Measurements from ENCODE around the gene DNAH14. TPM values are rescaled to one million over a fixed set of nuclear protein-coding genes. Genes with fewer than 3 reads are reported as not detected.

The DNAH14 gene
- polyA plus RNA-seq, 1 donor from 2014 or later: 24.9 TPM

DNA sequence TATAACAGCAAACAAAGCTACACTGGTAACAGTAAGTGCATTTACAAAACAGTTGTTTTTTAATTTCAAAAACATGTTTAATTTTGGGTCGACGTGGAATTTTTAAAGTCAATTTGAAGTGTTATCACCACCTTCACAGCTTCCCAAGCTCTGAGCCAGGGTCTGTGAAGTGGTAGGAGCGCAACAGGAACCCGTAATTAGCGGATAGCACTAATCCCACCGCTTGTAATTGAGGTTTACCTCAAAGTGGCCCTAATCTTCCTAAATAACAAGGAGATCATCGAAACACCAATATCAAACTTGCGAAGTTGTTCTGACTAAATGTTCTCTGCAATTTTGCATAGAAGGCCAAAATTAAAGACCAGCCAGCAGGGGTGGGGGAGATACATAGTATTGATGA is 479.6 kb downstream of the DNAH14 start:
- H3K9me3 ChIP-seq (ENCODE audit: low read length): no peaks in the 10 kb centered on the region
- TF ChIP-seq EP300 (conservative IDR thresholded peaks at IDR 0.05; ENCODE audit: poor library complexity, severe bottlenecking) (no peak), POLR2AphosphoS5 (IDR thresholded peaks at IDR 0.05) (no peak), RAD21 (conservative IDR thresholded peaks at IDR 0.05) (no peak), SMC3 (conservative IDR thresholded peaks at IDR 0.05; ENCODE audit: poor library complexity) (no peak), MXI1 (conservative IDR thresholded peaks at IDR 0.05; ENCODE audit: poor library complexity, severe bottlenecking) (no peak), EZH2 (IDR thresholded peaks at IDR 0.05; ENCODE audit: borderline replicate concordance, insufficient read depth, low read length, poor library complexity, severe bottlenecking) (no peak), TAF1 (IDR thresholded peaks at IDR 0.05; ENCODE audit: low read depth) (no peak)
- TF ChIP-seq, protein P1, sequence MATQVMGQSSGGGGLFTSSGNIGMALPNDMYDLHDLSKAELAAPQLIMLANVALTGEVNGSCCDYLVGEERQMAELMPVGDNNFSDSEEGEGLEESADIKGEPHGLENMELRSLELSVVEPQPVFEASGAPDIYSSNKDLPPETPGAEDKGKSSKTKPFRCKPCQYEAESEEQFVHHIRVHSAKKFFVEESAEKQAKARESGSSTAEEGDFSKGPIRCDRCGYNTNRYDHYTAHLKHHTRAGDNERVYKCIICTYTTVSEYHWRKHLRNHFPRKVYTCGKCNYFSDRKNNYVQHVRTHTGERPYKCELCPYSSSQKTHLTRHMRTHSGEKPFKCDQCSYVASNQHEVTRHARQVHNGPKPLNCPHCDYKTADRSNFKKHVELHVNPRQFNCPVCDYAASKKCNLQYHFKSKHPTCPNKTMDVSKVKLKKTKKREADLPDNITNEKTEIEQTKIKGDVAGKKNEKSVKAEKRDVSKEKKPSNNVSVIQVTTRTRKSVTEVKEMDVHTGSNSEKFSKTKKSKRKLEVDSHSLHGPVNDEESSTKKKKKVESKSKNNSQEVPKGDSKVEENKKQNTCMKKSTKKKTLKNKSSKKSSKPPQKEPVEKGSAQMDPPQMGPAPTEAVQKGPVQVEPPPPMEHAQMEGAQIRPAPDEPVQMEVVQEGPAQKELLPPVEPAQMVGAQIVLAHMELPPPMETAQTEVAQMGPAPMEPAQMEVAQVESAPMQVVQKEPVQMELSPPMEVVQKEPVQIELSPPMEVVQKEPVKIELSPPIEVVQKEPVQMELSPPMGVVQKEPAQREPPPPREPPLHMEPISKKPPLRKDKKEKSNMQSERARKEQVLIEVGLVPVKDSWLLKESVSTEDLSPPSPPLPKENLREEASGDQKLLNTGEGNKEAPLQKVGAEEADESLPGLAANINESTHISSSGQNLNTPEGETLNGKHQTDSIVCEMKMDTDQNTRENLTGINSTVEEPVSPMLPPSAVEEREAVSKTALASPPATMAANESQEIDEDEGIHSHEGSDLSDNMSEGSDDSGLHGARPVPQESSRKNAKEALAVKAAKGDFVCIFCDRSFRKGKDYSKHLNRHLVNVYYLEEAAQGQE (IDR thresholded peaks at IDR 0.05; ENCODE audit: borderline replicate concordance): no peak
- TF ChIP-seq, protein P2, sequence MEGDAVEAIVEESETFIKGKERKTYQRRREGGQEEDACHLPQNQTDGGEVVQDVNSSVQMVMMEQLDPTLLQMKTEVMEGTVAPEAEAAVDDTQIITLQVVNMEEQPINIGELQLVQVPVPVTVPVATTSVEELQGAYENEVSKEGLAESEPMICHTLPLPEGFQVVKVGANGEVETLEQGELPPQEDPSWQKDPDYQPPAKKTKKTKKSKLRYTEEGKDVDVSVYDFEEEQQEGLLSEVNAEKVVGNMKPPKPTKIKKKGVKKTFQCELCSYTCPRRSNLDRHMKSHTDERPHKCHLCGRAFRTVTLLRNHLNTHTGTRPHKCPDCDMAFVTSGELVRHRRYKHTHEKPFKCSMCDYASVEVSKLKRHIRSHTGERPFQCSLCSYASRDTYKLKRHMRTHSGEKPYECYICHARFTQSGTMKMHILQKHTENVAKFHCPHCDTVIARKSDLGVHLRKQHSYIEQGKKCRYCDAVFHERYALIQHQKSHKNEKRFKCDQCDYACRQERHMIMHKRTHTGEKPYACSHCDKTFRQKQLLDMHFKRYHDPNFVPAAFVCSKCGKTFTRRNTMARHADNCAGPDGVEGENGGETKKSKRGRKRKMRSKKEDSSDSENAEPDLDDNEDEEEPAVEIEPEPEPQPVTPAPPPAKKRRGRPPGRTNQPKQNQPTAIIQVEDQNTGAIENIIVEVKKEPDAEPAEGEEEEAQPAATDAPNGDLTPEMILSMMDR (IDR thresholded peaks at IDR 0.05; ENCODE audit: poor library complexity, severe bottlenecking): no peak
- H3F3A ChIP-seq (ENCODE audit: insufficient read depth, low read length, poor library complexity, severe bottlenecking): no peaks in the 10 kb centered on the region
- no peaks in the 10 kb centered on the region for H3K27me3 ChIP-seq (ENCODE audit: insufficient read depth, low read depth, low read length)
- no peak overlapping the region for H2AFZ ChIP-seq (ENCODE audit: low read depth, low read length)
- H3K4me2 ChIP-seq (ENCODE audit: low read length): no peak overlapping the region
- no peak overlapping the region for H3K9ac ChIP-seq (ENCODE audit: low read length)
- no peak overlapping the region for H3K27ac ChIP-seq (ENCODE audit: low read length)
- peaks cover 12% of the 10 kb centered on the region for H3K79me2 ChIP-seq (replicated peaks; ENCODE audit: insufficient read depth, low read length)
- H4K20me1 ChIP-seq (ENCODE audit: insufficient read depth): no peaks in the 10 kb centered on the region
- no peaks in the 10 kb centered on the region for H3K9me2 ChIP-seq (ENCODE audit: insufficient read depth, low read length)
- no peak overlapping the region for H3K4me3 ChIP-seq (ENCODE audit: low read length)
- H3K36me3 ChIP-seq (ENCODE audit: insufficient read depth, low read length): peaks cover 25% of the 10 kb centered on the region

DNA sequence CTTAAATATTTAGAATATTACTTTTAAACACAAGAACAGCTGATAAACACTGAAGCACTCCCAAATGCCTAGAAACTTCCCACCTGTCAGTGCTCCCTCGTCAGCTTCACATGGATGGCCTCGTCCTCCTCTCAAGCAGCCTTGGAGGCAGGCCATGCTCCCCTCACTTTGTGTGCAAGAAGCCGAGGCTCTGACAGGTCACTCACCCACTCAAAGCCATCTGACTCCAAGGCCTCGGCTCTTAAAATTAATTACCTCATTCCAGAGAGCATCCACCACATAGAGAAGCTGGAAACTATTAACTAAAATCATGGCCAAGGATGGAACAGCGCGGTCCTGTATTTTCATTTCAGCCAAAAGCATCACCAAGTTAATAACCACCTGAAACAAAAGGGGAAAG is 480.6 kb downstream of the DNAH14 start:
- no peak overlapping the region for H3K9ac ChIP-seq (ENCODE audit: low read length)
- H4K20me1 ChIP-seq (ENCODE audit: insufficient read depth): no peaks in the 10 kb centered on the region
- no peaks in the 10 kb centered on the region for H3K9me3 ChIP-seq (ENCODE audit: low read length)
- H3K27ac ChIP-seq (ENCODE audit: low read length): no peak overlapping the region
- no peak overlapping the region for H3K4me3 ChIP-seq (ENCODE audit: low read length)
- peaks cover 26% of the 10 kb centered on the region for H3K36me3 ChIP-seq (ENCODE audit: insufficient read depth, low read length)
- H3K27me3 ChIP-seq (ENCODE audit: insufficient read depth, low read depth, low read length): no peaks in the 10 kb centered on the region
- peaks cover 14% of the 10 kb centered on the region for H3K79me2 ChIP-seq (replicated peaks; ENCODE audit: insufficient read depth, low read length)
- H3F3A ChIP-seq (ENCODE audit: insufficient read depth, low read length, poor library complexity, severe bottlenecking): no peaks in the 10 kb centered on the region
- H2AFZ ChIP-seq (ENCODE audit: low read depth, low read length): no peak overlapping the region
- no peak overlapping the region for H3K4me2 ChIP-seq (ENCODE audit: low read length)
- TF ChIP-seq EP300 (conservative IDR thresholded peaks at IDR 0.05; ENCODE audit: poor library complexity, severe bottlenecking) (no peak), TAF1 (IDR thresholded peaks at IDR 0.05; ENCODE audit: low read depth) (no peak), EZH2 (IDR thresholded peaks at IDR 0.05; ENCODE audit: borderline replicate concordance, insufficient read depth, low read length, poor library complexity, severe bottlenecking) (no peak), POLR2AphosphoS5 (IDR thresholded peaks at IDR 0.05) (no peak), MXI1 (conservative IDR thresholded peaks at IDR 0.05; ENCODE audit: poor library complexity, severe bottlenecking) (no peak), SMC3 (conservative IDR thresholded peaks at IDR 0.05; ENCODE audit: poor library complexity) (no peak), RAD21 (conservative IDR thresholded peaks at IDR 0.05) (no peak)
- TF ChIP-seq, protein P2 (IDR thresholded peaks at IDR 0.05; ENCODE audit: poor library complexity, severe bottlenecking): no peak
- TF ChIP-seq, protein P1 (IDR thresholded peaks at IDR 0.05; ENCODE audit: borderline replicate concordance): no peak
- H3K9me2 ChIP-seq (ENCODE audit: insufficient read depth, low read length): no peaks in the 10 kb centered on the region
